ENCODE data around the gene PTPRD.

DNA sequence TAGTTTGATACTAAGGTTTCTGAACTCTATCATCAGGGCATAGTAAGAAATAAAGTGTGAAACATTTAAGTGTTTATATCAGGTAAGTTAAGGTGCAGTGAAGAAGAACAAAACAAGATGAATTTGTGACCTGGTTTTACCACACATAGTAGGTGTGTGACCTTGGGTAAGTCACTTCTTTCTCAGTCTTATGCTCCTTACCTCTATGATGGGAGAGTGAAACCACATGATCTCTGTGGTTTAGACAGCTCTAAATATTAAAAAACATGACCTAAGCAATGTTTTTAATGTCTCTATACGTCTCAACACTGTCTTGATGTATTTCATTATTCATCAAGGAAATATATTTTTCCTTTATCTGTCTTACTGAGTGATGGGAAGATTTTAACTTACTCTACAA is 2183.6 kb downstream of the PTPRD start:
- no peak for TF ChIP-seq RFX5 (IDR thresholded peaks at IDR 0.05; ENCODE audit: low read depth, low read length)
- TF ChIP-seq, protein P1, sequence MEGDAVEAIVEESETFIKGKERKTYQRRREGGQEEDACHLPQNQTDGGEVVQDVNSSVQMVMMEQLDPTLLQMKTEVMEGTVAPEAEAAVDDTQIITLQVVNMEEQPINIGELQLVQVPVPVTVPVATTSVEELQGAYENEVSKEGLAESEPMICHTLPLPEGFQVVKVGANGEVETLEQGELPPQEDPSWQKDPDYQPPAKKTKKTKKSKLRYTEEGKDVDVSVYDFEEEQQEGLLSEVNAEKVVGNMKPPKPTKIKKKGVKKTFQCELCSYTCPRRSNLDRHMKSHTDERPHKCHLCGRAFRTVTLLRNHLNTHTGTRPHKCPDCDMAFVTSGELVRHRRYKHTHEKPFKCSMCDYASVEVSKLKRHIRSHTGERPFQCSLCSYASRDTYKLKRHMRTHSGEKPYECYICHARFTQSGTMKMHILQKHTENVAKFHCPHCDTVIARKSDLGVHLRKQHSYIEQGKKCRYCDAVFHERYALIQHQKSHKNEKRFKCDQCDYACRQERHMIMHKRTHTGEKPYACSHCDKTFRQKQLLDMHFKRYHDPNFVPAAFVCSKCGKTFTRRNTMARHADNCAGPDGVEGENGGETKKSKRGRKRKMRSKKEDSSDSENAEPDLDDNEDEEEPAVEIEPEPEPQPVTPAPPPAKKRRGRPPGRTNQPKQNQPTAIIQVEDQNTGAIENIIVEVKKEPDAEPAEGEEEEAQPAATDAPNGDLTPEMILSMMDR (conservative IDR thresholded peaks at IDR 0.05; ENCODE audit: low read depth, low read length) = no peak
- TF ChIP-seq BHLHE40 (IDR thresholded peaks at IDR 0.05; ENCODE audit: low read depth, low read length) = no peak
- TF ChIP-seq POLR2A (IDR thresholded peaks at IDR 0.05; ENCODE audit: low read depth, low read length) = no peak
- no peak for TF ChIP-seq RCOR1 (IDR thresholded peaks at IDR 0.05; ENCODE audit: insufficient replicate concordance, low read length)
- no peak for TF ChIP-seq MAFK (IDR thresholded peaks at IDR 0.05; ENCODE audit: low read depth, low read length)
- TF ChIP-seq SMC3 (IDR thresholded peaks at IDR 0.05; ENCODE audit: low read depth, low read length) = no peak
- no peak for TF ChIP-seq RAD21 (IDR thresholded peaks at IDR 0.05; ENCODE audit: low read length)
- TF ChIP-seq MXI1 (IDR thresholded peaks at IDR 0.05; ENCODE audit: borderline replicate concordance, low read depth, low read length) = no peak
- no peak for TF ChIP-seq CHD1 (IDR thresholded peaks at IDR 0.05; ENCODE audit: low read depth, low read length)
